Measurements from ENCODE around the gene HACD3.

GRCh38 chr15:65551183-65551582 lies 20.9 kb downstream of the HACD3 start:
- no peak for TF ChIP-seq POLR2AphosphoS5 (IDR thresholded peaks at IDR 0.05; ENCODE audit: low read depth, low read length)
- TF ChIP-seq POLR2A (IDR thresholded peaks at IDR 0.05; ENCODE audit: low read depth, low read length): no peak
- no peak for TF ChIP-seq SPI1 (IDR thresholded peaks at IDR 0.05; ENCODE audit: low read depth, low read length)
- no peak for TF ChIP-seq TAF1 (IDR thresholded peaks at IDR 0.05; ENCODE audit: low read depth, low read length)
- TF ChIP-seq PAX5 (IDR thresholded peaks at IDR 0.05; ENCODE audit: insufficient read depth, low read length, severe bottlenecking): no peak
